ENCODE results near the gene DEFB108B.
A peak's percentile ranks its signal among the peaks of the same experiment; 100 is the strongest.
"Not testable (repeated sequence)": the region's sequence is repeated elsewhere in the genome, so short reads cannot be mapped to it uniquely, and the experiment has no call there.

The DEFB108B gene

DNA sequence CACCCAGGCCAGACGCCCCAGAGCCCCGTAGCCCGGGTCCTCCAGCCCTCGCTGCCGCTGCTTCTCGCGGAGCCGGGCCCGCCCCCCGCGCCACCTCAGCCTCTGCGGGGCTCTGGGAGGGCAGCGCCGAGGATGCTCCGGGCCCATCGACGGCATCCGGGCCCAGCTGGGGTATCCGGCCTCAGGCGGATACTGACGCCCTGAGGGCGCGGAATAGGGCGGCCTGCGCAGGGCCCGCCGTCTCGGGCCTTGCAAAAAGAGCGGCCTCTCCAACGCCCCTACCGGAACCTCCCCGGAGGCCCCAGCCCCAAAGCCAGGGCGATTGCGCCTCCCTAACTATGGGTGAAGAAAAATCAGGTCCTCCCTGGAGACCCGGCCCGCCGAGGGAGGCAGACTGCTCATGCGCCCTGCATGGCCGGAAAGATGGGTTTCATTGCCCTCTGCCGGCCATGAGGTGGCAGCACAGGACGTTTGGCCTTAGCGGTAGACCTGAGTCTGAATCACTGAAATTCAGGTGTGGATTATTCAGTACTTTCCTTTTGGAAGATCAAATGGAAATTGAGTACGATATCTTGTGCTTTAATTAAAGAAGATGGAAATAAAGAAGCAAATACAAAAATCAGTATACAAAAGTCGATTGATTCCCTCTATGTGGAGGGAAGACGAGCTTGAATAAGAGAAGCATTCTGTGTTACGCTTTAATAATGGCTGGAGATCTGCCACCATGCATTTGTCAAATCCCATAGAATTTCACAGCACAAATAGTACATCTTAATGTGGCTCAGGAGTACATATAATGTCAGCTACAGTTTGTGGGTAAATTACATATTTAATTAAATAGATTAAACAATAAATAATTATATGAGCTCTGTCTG is 19.3 kb upstream of the DEFB108B start:
- DNase-seq (ENCODE audit: low read depth in 2 of 3, low spot score in 2 of 3), result peak; percentile 52 to 59 (median 52)

- DNase-seq (ENCODE audit: low read depth in 2 of 3, low spot score in 2 of 3), result not testable (repeated sequence)
These were observed 11.5 kb upstream of the DEFB108B start for GRCh38 chr11:71821539-71821938.

- not testable (repeated sequence) for DNase-seq (ENCODE audit: low read depth in 2 of 3, low spot score in 2 of 3)
These were observed 3.8 kb upstream of the DEFB108B start for GRCh38 chr11:71829247-71829646.

GRCh38 chr11:71829686-71830085 is 3.3 kb upstream of the DEFB108B start:
- not testable (repeated sequence) for DNase-seq (ENCODE audit: low read depth in 2 of 3, low spot score in 2 of 3)

DNA sequence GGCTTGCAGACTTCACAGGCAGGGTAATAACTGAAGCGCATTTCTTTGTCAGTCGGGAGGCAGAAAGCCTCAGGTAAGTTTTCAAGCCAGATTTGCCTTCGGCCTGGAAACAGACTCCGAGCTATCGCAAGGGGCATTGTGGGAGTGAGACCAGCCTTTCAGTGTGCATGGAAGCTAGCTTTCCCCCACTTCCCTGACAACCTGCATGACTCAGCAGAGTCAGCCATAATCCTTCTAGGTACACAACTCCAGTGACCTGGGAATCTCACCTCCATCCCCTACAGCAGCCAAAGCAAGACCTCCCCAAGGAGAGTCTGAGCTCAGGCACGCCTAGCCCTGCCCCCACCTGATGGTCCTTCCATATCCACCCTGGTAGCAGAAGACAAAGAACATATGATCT is 9.7 kb downstream of the DEFB108B start:
- not testable (repeated sequence) for DNase-seq (ENCODE audit: low read depth in 2 of 3, low spot score in 2 of 3)

DNA sequence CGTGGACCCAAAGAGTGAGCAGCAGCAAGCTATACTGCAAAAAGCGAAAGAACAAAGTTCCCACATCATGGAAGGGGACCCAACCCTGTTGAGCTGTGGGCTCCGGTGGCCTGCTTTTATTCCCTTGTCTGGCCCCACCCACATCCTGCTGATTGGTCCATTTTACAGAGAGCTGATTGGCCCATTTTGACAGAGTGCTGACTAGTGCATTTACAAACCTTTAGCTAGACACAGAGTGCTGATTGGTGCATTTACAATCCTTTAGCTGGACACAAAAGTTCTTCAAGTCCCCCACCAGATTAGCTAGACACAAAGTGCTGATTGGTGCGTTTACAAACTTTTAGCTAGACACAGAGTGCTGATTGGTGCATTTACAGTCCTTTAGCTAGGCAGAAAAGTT is 10.4 kb downstream of the DEFB108B start:
- DNase-seq (ENCODE audit: low read depth in 2 of 3, low spot score in 2 of 3), result not testable (repeated sequence)

DNA sequence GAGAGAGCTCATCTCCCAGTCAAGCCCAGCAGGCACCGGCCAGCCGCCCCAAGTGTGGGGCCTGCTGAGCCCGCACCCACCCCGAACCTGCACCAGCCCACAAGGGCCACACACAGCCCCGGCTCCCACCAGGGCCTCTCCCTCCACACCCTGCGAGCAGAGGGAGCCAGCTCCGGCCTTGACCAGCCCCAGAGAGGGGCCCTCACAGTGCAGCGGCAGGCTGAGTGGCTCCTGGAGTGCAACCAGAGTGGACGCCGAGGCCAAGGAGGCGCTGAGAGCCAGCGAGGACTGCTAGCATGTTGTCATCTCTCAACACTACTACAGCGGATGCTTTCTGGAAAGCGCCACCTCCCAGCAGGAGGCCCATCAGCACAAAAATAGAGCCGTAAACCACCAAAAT is 10.9 kb downstream of the DEFB108B start:
- DNase-seq (ENCODE audit: low read depth in 2 of 3, low spot score in 2 of 3), result no peak

GRCh38 chr11:71853895-71854294 is 20.9 kb downstream of the DEFB108B start:
- DNase-seq (ENCODE audit: low read depth in 2 of 3, low spot score in 2 of 3), result not testable (repeated sequence)

GRCh38 chr11:71855880-71856279 is 22.9 kb downstream of the DEFB108B start:
- not testable (repeated sequence) for DNase-seq (ENCODE audit: low read depth in 2 of 3, low spot score in 2 of 3)

DNA sequence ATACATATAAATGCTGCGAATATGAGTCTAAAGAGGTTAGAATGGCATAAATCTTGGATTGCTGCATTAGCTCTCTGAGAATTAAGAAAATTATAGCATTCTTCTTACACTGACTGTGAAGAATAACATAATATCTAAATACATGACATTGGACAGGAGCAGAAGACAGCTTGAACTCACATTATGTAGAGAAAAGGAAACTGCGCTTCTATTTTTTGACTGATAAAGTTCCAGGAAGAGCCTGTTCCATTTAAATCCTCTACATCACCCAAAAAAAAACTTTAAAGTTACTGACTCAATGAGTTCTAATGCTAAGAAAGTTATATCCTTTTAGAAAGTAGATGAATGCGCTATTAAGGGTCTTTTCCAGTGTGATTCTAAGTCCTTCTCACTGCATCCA is 27.8 kb downstream of the DEFB108B start:
- DNase-seq (ENCODE audit: low read depth in 2 of 3, low spot score in 2 of 3), result not testable (repeated sequence)

DNA sequence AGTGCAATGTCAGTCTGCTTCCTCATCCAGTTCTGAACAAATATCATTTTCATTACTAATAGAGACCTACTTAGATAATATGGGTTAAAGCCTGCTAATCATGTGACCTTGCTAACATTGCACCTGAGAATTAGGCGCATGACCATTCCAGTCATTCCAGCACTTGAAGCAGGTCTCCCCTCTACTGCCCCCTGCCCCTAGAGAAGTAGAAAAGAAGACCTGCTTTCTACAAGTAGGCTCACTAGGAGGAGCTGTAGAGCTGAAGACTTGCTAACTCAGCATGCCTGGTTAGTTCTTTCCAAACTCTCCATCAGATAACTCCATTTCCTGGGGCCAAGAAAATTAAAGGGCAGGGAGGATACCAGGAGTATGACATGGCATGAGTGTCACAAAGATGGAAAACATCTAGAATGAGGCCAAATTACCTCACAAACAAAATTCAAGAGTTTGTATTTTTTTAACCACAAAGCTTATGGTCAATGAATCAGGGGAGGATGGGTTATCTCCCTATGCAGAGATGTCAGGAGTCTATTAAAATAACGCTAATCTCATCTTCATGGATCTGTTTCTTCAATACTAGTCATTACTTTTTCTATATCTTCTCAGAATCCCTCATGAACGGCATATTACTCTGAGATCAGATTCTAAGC is 31.1 kb downstream of the DEFB108B start:
- not testable (repeated sequence) for DNase-seq (ENCODE audit: low read depth in 2 of 3, low spot score in 2 of 3)

GRCh38 chr11:71867209-71867608 is 34.2 kb downstream of the DEFB108B start:
- DNase-seq (ENCODE audit: low read depth in 2 of 3, low spot score in 2 of 3), result not testable (repeated sequence)

- DNase-seq (ENCODE audit: low read depth in 2 of 3, low spot score in 2 of 3), result not testable (repeated sequence)
These were observed 36.9 kb downstream of the DEFB108B start for GRCh38 chr11:71869931-71870330.

DNA sequence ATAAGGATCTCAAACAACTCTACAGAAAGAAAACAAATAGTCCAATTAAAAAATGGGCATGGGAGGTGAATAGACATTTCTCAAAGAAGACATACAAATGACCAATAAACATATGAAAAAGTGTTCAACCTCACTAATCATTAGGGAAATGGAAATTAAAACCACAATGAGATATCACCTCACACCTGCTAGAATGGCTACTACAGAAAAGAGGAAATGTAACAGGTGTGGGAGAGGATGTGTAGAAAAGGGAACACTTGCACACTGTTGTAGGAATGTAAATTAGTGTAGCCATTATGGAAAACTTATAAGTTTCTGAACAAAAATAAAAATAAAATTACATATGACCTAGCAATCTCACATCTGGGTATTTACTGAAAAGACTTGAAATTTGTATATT is 37.7 kb downstream of the DEFB108B start:
- not testable (repeated sequence) for DNase-seq (ENCODE audit: low read depth in 2 of 3, low spot score in 2 of 3)

DNA sequence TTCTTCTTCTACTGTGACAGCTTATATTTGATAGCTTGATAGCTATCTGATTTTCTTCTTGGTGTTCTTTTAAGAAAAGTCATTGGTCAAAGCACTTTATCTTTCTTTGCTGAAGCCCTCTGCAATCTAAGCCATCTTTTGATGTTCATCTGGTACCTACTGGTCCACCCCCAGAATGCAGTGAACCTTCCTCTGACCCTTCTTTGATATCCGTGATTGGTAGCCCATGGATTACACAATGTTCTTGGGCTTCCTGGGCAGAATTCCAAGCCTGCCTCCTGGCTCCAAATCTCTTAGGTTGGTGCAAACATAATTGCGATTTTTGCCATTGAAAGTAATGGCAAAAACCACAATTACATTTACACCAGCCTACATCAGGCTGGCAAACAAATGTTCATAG is 43.3 kb downstream of the DEFB108B start:
- not testable (repeated sequence) for DNase-seq (ENCODE audit: low read depth in 2 of 3, low spot score in 2 of 3)

DNA sequence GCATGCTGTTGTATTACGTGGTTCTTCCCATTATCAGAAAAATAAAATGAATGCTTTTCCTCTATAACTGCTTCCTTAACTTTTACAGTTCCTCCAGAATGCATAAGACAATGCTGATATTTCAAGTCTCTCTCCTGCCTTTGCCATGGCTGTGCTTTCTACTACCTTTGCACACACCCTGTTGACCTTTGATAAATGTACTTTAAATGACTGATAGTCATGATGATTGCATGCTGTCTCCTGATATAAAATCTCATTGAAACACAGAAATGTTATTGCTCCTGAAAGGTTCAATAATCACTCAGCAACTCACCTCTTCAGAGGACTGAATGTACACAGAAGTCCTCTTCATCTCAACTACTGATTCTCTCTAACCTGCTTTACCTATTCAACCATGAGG is 45.1 kb downstream of the DEFB108B start, which contains the start of gene DEFB131B:
TSS of gene DEFB131B (plus strand) at position 395 of the 400 bp plus-strand sequence. CDS start at position 395, 0 bp downstream.
- not testable (repeated sequence) for DNase-seq (ENCODE audit: low read depth in 2 of 3, low spot score in 2 of 3)

GRCh38 chr11:71885806-71886205 is 52.8 kb downstream of the DEFB108B start:
- DNase-seq (ENCODE audit: low read depth in 2 of 3, low spot score in 2 of 3), result not testable (repeated sequence)

Data from activated CD8-positive, alpha-beta memory T cell treated with anti-CD3 and anti-CD28 coated beads for 48 hours (primary cell).